Coronary artery (tissue), 2 donors: Measurements from ENCODE around the gene FKBP5.

Experiments used
- DNase-seq: peaks from one replicate; pipeline ENCODE4 v3.0.0-alpha.2; 2017; ENCODE audit warnings: low spot score
- H3K27ac ChIP-seq, 2 donors: fragments of 200-600 bp; sonication (generic); one replicate each; pipeline ENCODE4 v1.5.1; 2016 to 2019
- H3K4me3 ChIP-seq: fragments of 200-600 bp; sonication (generic); 2 replicates; pipeline ENCODE4 v1.5.1; 2016; ENCODE audit warnings: mild to moderate bottlenecking, moderate library complexity
- TF ChIP-seq, protein P1 (sequence below): fragments of 200-600 bp; sonication (generic); IDR thresholded peaks from one replicate; pipeline ENCODE4 v1.5.1; 2019; ENCODE audit warnings: antibody characterized with exemption

The FKBP5 gene

DNA sequence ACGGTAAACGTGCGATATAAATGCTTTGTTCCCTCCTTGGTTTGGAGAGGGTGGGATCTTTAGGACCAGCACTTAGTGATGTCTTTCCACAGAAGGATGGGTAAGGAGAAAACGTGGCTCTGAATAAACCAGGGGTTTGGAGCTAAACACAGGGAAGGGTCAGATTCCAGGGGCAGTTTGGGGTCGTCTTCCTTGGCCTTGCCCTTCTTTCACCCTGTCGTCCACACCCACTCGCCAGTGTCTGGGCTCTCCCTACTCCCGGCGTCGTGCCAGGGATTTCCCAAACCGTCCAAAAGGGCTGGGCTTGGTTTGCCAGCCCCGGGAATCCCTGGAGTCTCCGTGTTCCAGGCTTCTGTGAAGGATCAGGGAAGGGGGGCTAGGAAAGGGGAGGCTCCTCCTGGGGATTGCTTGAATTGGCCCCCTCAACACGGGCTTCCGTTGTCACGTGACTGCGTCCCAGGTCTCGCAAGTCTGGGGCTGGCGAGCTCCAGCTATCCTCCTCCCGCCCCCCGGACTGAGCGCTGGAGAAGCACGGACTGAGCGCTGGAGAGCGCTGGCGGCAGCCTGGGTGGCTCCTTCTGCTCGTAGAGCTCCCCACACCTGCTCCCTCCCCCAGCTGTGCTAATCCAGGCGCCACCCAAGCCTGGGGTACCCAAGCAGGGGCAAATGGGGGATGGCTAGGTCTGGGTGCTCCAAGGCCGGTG, 38.7 kb upstream of the FKBP5 start:
- H3K27ac ChIP-seq = peak overlapping the region; percentile 100
- peak; percentile 97 for DNase-seq
- H3K4me3 ChIP-seq = peak overlapping the region; percentile 75
- TF ChIP-seq, protein P1, sequence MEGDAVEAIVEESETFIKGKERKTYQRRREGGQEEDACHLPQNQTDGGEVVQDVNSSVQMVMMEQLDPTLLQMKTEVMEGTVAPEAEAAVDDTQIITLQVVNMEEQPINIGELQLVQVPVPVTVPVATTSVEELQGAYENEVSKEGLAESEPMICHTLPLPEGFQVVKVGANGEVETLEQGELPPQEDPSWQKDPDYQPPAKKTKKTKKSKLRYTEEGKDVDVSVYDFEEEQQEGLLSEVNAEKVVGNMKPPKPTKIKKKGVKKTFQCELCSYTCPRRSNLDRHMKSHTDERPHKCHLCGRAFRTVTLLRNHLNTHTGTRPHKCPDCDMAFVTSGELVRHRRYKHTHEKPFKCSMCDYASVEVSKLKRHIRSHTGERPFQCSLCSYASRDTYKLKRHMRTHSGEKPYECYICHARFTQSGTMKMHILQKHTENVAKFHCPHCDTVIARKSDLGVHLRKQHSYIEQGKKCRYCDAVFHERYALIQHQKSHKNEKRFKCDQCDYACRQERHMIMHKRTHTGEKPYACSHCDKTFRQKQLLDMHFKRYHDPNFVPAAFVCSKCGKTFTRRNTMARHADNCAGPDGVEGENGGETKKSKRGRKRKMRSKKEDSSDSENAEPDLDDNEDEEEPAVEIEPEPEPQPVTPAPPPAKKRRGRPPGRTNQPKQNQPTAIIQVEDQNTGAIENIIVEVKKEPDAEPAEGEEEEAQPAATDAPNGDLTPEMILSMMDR = no peak

DNA sequence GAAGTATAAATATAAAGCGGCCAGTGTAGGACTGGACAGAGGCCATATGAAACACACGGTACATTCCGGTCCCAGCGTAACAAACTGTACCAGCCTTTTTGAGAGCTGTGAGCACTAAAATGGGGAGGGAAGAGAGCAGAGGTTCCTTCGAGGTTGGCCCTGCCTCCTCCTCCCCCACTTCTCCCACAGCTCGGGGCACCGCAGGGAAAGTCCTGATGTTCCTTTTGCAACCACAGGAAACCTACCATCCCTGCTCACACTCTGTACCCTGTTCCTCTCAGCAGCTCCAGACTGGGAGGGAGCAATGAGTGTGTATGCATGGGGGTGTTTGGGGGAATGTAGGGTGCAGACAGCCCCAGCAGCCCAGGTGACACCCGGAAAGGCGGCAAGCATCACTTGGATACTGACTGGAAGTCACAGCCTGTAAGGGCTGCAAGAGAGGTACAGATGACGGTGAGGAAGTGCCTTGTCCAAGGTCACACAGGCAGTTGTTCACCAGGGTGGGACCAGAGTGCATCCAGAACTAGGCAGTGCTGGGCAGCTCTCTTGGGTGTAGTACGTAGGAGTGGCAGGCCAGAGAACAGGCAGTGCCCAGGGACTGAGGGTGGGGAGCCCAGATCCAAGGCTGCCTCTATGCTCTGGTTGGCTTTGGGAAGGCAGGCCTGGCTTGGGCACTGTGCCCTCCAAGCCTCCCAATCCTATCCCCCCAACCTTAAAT, 37.2 kb upstream of the FKBP5 start:
- peak overlapping the region; percentile 75 for H3K4me3 ChIP-seq
- DNase-seq = peak; percentile 94
- H3K27ac ChIP-seq = peak overlapping the region; percentile 100
- TF ChIP-seq, protein P1 = no peak

DNA sequence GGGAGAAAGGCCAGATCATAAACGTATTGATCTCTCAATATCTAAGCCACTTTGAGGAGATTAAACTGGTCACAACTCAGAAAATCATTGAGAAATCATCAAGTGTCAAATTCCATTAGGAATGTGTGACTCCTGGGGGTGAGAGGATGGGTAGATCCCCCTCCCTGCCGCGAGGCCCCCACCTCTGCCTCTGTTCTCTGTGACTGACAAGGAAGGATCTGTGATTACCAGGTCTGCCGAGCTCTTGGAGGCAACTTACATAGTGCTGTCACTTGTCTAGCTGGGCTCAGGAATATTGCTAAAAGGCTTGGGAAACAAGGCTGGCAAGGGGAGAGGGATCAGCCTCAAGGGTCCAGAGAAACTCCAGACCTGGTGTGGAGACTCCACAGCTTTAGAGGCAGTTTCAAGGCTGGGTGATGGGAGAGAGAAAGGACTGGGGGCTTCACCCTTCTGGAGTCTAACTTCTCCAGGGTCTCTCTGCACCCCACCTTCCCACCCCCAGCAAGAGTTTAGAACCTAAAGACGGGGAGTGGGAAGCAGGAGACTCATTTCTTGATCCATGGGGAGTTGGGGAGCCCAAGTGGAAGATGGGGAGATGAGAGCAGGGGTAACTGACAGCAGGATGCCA, 36.5 kb upstream of the FKBP5 start:
- H3K27ac ChIP-seq = peak overlapping the region; percentile 100
- peak; percentile 83 for DNase-seq
- H3K4me3 ChIP-seq = peak overlapping the region; percentile 39
- TF ChIP-seq, protein P1 = no peak

DNA sequence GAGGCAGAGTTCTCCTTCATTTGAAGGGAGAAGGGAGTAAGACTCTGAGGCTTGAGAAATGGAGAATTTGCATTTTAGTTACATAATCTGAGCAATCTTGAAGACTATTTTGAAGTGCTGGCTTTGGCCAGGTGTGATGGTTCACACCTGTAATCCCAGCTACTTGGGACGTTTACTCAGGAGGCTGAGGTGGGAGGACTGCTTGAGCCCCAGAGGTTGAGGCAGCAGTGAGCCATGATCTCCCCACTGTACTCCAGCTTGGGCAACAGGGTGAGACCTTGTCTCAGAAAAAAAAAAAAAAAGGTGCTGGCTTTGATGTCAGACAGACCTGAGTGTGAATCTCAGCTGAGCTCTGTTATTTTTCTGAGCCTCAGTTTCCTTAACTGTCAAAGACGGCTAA, 35.8 kb upstream of the FKBP5 start:
- TF ChIP-seq, protein P1 = no peak
- no peak for DNase-seq
- H3K27ac ChIP-seq = peak overlapping the region; percentile 100
- no peak overlapping the region for H3K4me3 ChIP-seq

DNA sequence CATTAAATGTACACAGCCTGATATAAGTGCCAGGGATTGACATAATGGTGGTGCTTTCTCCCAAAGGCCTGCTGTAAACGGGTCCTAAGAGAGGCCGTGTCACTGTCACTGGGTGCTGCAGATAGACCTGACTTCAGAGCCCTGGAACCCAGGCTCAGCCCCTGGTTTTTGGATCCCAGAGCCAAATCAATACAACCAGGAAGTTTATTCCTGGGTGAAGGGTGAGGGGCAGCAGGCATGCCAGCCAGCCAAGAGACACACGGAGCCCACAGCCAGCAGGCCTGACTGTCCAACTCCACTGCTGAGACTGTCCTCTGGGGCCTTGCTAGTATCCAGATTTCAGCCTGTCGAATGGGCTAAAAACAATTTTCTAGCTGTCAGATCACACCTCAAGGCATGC, 35.3 kb upstream of the FKBP5 start:
- no peak for DNase-seq
- Histone ChIP-seq H3K4me3 (no peak overlapping the region), H3K27ac (peak overlapping the region; percentile 100)
- TF ChIP-seq, protein P1 = no peak

DNA sequence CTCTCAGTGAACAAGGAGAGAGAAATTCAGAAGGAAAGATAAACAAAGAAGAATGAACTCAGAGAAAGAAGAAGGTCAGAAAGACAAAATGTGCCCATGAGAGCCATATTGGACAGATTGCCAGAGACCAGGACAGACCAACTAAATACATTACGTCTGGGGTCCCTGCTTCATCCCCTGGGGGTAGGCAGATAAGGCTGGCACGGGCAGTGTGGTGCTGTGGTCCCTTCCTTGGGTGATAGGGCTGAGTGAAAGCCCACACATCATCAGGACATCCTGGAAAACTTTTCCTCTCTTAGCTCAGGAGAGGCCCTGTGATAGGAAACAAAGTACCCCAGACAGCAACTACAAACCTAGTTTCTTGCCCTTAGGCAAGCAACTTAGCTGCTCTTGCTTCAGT, 34.9 kb upstream of the FKBP5 start:
- TF ChIP-seq, protein P1 = no peak
- Histone ChIP-seq H3K4me3 (no peak overlapping the region), H3K27ac (peak overlapping the region; percentile 100)
- DNase-seq = no peak
